ENCODE results near the gene MIA2.
A peak's percentile ranks its signal among the peaks of the same experiment; 100 is the strongest.

Gene MIA2

GRCh38 chr14:39406560-39406959 lies 172.8 kb downstream of the MIA2 start:
- DNase-seq, result no peak

GRCh38 chr14:39416072-39416471 lies 182.4 kb downstream of the MIA2 start:
- DNase-seq, result no peak

GRCh38 chr14:39417014-39417413 lies 183.3 kb downstream of the MIA2 start:
- DNase-seq, result no peak

- DNase-seq, result no peak
Observed at GRCh38 chr14:39419272-39419671, 185.6 kb downstream of the MIA2 start.

GRCh38 chr14:39422243-39422642 lies 188.5 kb downstream of the MIA2 start:
- no peak for DNase-seq

- no peak for DNase-seq
Observed at GRCh38 chr14:39423793-39424192, 190.1 kb downstream of the MIA2 start.

- no peak for DNase-seq
Observed at GRCh38 chr14:39425947-39426346, 192.2 kb downstream of the MIA2 start.

GRCh38 chr14:39426605-39427004 lies 192.9 kb downstream of the MIA2 start:
- DNase-seq, result peak in 1 of 2 donors; percentile 36

GRCh38 chr14:39428118-39428517 lies 194.4 kb downstream of the MIA2 start:
- no peak for DNase-seq

- peak in 1 of 2 donors; percentile 36 for DNase-seq
Observed at GRCh38 chr14:39430762-39431415, 197.2 kb downstream of the MIA2 start.

- DNase-seq, result peak in 1 of 2 donors; percentile 64
Observed at GRCh38 chr14:39431416-39432178, 197.9 kb downstream of the MIA2 start.

- DNase-seq, result peak; percentile 95 to 96
Observed at GRCh38 chr14:39432179-39432618, 198.5 kb downstream of the MIA2 start, which contains the start of gene FBXO33. Gene FBXO33 (minus strand): TSS chr14:39432433. CDS start chr14:39432162, 271 bp downstream.

- DNase-seq, result no peak
Observed at GRCh38 chr14:39432619-39433451, 199.1 kb downstream of the MIA2 start.

- no peak for DNase-seq
Observed at GRCh38 chr14:39433452-39433813, 199.7 kb downstream of the MIA2 start.

- DNase-seq, result no peak
Observed at GRCh38 chr14:39434401-39434800, 200.7 kb downstream of the MIA2 start.

- DNase-seq, result no peak
Observed at GRCh38 chr14:39435241-39435640, 201.5 kb downstream of the MIA2 start.

Data from bone marrow (tissue), 2 donors.